Neural progenitor cell (in vitro differentiated cells): Measurements from ENCODE around the gene SIRPA.

Source experiments
- EZH2phosphoT487 ChIP-seq: fragments of 200-600 bp; sonication (generic); IDR thresholded peaks from 2 replicates; pipeline ENCODE4 v1.6.1; 2017; ENCODE audit warnings: antibody characterized with exemption
- TF ChIP-seq, protein P1 (sequence below): fragments of 200-600 bp; sonication (generic); IDR thresholded peaks from 2 replicates; pipeline ENCODE4 v1.5.1; 2017; ENCODE audit warnings: antibody characterized with exemption, mild to moderate bottlenecking

DNA sequence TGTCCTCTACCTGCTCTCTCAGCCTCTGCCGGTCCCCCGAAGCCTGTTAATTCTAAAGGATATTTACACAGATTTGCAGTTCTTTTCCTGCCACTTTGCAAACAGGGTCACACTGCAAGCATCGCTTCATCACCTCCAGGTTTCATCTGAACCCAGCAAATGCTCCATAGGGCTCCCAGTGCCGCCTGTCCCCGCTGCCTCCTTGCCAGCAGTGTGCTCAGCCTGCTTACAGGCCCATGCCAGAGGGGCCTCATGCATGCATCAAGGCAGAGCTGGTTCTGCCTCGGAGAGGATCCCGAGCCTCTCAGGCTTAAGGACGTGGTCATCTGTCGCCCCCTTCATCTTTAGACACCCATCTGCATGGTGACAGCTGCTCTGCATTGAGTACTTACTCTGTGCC is 10.5 kb downstream of the SIRPA start:
- TF ChIP-seq, protein P1, sequence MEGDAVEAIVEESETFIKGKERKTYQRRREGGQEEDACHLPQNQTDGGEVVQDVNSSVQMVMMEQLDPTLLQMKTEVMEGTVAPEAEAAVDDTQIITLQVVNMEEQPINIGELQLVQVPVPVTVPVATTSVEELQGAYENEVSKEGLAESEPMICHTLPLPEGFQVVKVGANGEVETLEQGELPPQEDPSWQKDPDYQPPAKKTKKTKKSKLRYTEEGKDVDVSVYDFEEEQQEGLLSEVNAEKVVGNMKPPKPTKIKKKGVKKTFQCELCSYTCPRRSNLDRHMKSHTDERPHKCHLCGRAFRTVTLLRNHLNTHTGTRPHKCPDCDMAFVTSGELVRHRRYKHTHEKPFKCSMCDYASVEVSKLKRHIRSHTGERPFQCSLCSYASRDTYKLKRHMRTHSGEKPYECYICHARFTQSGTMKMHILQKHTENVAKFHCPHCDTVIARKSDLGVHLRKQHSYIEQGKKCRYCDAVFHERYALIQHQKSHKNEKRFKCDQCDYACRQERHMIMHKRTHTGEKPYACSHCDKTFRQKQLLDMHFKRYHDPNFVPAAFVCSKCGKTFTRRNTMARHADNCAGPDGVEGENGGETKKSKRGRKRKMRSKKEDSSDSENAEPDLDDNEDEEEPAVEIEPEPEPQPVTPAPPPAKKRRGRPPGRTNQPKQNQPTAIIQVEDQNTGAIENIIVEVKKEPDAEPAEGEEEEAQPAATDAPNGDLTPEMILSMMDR = no peak
- TF ChIP-seq EZH2phosphoT487 = no peak
